ENCODE measurements around the gene NUDCD3.

NUDCD3 gene

DNA sequence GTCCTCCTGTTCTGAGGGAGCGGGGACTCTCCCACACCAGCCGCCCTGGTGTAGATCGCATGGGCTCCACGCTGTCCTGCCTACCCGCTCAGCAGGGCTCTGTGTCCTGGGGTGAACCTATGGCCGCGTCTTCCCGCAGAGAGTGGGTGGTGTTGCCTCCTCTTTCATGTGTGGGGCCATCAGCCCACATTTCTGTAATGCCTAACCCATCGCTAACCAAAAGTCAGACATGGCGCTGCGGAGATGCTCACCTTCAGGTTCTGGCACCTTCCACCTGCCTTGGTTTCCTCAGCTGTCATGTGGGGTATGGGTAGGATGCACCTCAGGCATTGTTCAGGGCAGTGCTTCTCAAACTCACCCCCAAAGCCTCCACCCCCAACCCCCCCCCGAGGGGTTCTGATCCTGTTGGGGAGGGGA is 114.5 kb downstream of the NUDCD3 start:
- no peak for DNase-seq (ENCODE audit: low spot score)
- TF ChIP-seq, protein P1, sequence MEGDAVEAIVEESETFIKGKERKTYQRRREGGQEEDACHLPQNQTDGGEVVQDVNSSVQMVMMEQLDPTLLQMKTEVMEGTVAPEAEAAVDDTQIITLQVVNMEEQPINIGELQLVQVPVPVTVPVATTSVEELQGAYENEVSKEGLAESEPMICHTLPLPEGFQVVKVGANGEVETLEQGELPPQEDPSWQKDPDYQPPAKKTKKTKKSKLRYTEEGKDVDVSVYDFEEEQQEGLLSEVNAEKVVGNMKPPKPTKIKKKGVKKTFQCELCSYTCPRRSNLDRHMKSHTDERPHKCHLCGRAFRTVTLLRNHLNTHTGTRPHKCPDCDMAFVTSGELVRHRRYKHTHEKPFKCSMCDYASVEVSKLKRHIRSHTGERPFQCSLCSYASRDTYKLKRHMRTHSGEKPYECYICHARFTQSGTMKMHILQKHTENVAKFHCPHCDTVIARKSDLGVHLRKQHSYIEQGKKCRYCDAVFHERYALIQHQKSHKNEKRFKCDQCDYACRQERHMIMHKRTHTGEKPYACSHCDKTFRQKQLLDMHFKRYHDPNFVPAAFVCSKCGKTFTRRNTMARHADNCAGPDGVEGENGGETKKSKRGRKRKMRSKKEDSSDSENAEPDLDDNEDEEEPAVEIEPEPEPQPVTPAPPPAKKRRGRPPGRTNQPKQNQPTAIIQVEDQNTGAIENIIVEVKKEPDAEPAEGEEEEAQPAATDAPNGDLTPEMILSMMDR (IDR thresholded peaks at IDR 0.05; ENCODE audit: extremely low read depth, missing control alignments): no peak

DNA sequence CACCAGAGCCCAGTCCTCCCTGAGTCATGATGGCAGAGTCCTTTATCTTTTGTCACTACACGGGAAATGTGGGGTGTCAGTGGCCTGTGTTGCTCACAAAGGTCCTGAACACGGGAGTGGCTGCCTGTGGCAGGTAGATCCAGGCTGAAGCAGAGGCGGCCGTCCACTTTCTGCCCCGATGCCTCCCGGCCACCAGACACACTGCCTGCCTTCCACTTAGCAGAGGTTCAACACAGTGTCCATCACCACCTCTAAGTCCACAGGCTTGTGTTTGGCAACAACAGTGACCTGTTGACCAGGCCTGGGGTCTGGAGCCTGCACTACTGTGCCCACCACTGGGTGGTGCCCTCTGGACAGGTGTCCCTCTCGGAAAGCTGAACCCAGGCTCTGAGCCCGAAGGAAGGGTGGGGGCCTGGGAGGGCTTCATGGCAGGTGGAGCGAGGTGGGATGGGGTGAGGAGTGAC is 115.2 kb downstream of the NUDCD3 start:
- no peak for DNase-seq (ENCODE audit: low spot score)

DNA sequence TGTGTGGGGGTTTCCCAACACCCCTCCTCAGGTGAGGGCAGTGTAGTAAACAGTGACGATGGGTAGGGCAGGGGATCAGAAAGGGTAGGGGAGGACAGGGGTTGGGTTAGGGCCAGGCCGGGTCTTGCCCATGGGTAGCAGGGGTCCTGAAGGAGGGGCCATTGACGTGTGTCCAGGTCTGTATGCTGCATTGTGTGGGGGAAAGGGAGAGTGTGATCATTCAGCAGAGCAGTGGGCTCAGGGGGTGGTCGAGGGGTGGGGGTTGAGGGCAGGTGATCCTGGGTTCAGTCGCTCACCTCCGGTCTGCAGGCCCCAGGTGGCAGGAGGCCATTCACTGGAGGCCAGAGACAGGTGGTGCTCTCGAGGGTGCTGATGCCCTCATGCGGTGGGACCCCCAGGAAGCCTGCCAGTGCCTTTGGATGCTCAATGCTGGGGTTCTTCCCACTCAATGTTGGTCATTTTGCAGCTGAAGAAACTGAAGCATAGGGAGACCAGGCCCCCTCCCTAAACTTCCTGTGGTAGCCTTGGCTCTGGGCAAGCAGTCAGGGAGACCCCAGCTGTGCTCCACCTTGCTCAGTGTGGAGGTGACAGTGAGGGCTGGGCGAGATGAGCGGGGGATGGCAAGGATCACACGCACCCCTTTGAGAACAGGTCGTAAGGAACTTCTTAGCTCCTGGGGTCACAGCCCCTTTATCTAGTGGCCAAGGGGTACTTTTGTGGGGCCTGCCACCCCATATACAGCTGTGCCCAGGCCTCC is 116.3 kb downstream of the NUDCD3 start:
- DNase-seq (ENCODE audit: low spot score): no peak
- TF ChIP-seq, protein P1 (IDR thresholded peaks at IDR 0.05; ENCODE audit: extremely low read depth, missing control alignments): no peak

More for the DNA sequence above, 115.2 kb downstream of the NUDCD3 start:
- TF ChIP-seq, protein P1 (IDR thresholded peaks at IDR 0.05; ENCODE audit: extremely low read depth, missing control alignments): peak; percentile 3

DNA sequence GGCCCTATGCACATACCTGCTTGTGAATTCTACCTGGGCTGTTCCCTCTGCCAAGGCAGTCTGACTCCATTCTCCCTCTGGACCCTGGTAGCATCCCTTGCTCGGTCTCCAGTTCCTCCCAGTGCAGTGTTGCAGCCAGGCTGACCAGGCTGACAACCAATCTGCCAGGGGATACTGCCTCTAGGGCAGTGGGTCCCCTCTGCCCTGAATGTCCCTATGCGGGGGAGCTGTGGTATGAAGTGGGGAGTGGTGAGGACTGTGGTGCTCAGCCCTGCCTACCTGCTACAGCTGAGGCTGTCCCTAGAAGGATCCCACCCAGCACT is 117.1 kb downstream of the NUDCD3 start:
- TF ChIP-seq, protein P1 (IDR thresholded peaks at IDR 0.05; ENCODE audit: extremely low read depth, missing control alignments): no peak
- DNase-seq (ENCODE audit: low spot score): no peak

DNA sequence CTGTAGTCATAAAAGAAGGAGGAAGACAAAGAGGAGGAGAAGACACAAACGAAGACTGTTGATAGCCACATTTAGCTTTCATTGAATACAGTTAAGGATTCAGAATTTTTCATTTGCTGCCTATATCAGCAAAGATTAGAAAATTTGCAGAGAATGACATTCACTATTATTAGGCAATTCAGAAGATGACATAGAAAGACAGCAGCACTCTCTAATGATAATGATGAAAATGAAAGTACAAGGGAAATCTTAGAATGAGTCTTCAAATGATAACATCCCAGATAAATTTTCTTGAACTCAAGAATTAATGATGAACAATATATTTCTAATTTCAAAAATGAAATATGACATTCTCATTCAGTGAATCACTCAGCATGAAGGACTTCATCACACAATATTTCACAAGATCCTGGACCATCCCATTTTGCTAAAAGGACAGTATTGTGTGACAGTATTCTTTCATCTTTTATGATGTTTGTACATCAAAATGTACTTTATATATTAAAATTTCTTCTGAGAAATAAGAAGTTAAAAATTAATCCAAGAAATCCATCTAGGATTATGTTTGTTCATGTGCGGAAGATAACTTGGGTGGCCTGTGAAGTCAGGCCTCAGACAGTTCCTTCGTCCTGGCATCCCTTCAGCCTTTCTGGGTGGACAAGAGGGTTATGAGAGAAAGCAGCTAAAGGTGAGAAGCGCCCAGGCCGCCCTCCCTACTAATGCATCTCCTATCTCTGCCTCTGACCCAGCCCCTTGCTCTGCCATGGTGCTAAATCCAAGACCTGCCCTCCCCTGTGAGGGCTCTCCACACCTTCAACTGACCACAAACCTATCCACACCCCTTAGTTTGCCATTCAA is 117.7 kb downstream of the NUDCD3 start:
- TF ChIP-seq, protein P1 (IDR thresholded peaks at IDR 0.05; ENCODE audit: extremely low read depth, missing control alignments): no peak
- no peak for DNase-seq (ENCODE audit: low spot score)

DNA sequence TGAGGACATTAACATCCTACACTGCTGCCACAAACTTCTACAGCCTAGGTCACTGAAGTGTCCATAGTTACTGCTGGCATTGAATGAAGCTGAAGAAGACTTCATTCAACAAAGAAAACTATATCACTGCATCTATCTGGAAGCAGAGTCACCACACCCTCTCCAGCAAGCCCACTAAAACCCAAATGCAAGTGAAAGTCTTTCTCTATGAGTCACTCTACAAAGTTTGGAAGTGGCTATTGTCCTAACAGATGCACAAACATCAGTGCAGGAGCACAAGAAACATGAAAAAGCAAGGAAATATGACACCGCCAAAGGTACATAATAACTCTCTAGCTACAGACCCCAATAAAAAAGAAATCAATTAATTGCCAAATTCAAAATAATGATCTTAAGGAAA is 121.6 kb downstream of the NUDCD3 start:
- TF ChIP-seq, protein P1 (IDR thresholded peaks at IDR 0.05; ENCODE audit: extremely low read depth, missing control alignments): no peak
- no peak for DNase-seq (ENCODE audit: low spot score)

DNA sequence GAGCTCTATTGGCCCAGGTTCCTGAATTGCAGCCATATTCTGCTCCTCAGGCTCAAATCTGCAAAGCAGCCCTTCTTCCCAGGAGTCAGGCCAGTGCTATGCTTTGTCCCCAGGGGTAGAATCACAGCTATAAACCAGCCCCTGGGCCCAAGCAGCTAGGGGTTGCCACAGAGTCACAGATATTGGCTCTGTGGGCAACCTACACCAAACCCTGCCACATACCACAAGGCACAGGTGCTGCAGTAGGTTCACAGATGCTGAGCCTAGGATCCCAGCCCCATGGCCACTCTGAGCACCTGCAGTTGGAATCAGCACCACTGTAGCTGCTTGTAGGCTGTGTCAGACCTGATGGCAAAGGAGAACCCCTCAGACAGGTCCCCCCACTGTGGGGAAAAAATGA is 122.0 kb downstream of the NUDCD3 start:
- no peak for DNase-seq (ENCODE audit: low spot score)
- TF ChIP-seq, protein P1 (IDR thresholded peaks at IDR 0.05; ENCODE audit: extremely low read depth, missing control alignments): no peak

All from GM20000 (cell line).